SK-N-SH (cell line): Measurements from ENCODE around the gene PISD.

ENCODE experiments used
- TF ChIP-seq, protein P1 (sequence below): fragments of 200-600 bp; sonication (generic); IDR thresholded peaks from 2 replicates; pipeline ENCODE4 v1.6.1; 2017; ENCODE audit warnings: antibody characterized with exemption, mild to moderate bottlenecking, moderate library complexity
- TF ChIP-seq, protein P2 (sequence below): IDR thresholded peaks from 2 replicates; pipeline ENCODE4 v1.4.0; 2012; ENCODE audit warnings: low read depth

DNA sequence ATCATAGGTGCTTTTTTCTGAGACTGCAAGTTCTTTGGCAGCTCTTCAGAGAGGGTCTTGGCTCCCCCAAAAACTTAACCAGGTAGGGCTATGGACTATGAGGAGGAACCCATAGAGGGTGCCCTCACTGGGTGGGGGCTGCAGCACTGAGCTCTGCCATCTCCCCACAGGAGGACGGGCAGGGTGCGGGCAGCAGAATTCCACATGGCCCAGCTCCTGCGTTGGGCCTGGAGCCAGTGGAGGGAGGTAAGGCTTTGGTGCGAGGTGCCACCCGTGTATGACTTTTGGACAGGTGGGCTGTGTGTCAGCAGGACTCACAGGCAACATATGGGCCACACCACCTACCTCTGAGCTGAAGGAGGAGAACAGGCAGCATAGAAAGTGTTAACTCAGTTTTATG is 58.4 kb downstream of the PISD start:
- TF ChIP-seq, protein P1, sequence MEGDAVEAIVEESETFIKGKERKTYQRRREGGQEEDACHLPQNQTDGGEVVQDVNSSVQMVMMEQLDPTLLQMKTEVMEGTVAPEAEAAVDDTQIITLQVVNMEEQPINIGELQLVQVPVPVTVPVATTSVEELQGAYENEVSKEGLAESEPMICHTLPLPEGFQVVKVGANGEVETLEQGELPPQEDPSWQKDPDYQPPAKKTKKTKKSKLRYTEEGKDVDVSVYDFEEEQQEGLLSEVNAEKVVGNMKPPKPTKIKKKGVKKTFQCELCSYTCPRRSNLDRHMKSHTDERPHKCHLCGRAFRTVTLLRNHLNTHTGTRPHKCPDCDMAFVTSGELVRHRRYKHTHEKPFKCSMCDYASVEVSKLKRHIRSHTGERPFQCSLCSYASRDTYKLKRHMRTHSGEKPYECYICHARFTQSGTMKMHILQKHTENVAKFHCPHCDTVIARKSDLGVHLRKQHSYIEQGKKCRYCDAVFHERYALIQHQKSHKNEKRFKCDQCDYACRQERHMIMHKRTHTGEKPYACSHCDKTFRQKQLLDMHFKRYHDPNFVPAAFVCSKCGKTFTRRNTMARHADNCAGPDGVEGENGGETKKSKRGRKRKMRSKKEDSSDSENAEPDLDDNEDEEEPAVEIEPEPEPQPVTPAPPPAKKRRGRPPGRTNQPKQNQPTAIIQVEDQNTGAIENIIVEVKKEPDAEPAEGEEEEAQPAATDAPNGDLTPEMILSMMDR = no peak
- TF ChIP-seq, protein P2, sequence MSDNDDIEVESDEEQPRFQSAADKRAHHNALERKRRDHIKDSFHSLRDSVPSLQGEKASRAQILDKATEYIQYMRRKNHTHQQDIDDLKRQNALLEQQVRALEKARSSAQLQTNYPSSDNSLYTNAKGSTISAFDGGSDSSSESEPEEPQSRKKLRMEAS = no peak
